ENCODE data around the gene SLC38A4.

SLC38A4 gene

DNA sequence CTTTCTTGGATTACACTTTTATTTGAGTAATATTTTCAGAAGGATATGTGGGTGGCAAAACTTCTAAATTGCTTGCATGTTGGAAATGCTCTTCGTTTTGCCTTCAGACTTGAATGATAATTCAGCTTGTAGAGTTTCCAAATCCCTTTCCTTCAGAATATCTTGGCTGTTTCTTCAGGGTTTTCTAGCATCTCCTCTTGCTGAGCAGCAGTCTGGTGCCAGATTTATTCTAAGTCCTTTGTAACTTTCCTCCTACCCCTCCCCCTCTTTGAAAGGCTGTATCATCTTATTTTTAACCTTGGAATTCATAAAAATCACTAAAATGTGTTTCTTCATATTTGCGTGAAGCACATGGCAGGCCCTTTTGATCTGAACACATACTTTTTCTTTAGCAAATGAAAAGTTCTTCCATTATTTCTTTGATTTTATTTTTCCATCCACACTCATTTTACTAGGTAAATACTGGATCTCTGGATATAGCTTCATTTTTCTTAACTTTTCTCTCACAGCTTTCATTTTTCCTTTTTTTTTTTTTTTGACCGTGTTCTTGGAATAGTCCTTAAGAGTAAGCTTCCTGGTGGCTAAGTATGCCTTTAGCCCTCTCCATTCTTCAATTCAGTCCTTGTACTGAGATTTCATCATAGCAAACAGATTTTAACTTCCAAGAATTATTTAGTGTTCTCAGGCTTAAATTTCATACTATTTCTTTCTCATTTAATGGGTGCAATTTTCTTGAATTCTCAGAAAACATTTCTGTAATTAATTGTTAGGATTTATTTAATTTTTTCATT lies 102.0 kb downstream of the SLC38A4 start:
- no peak overlapping the region for H3K4me3 ChIP-seq
- no peaks in the 10 kb centered on the region for H3K36me3 ChIP-seq
- intact Hi-C loops (cut with DNase I; ENCODE audit: low total_unique reads): no loop called here
- H3K27me3 ChIP-seq: no peaks in the 10 kb centered on the region
- no peak for TF ChIP-seq CTCF (IDR thresholded peaks at IDR 0.05)
- H3K9me3 ChIP-seq: no peaks in the 10 kb centered on the region
- peaks cover 0 to 11% (median 0%) of the 10 kb centered on the region in 4 donors for H3K4me1 ChIP-seq
- DNase-seq: no peak
- no peak overlapping the region for H3K27ac ChIP-seq

DNA sequence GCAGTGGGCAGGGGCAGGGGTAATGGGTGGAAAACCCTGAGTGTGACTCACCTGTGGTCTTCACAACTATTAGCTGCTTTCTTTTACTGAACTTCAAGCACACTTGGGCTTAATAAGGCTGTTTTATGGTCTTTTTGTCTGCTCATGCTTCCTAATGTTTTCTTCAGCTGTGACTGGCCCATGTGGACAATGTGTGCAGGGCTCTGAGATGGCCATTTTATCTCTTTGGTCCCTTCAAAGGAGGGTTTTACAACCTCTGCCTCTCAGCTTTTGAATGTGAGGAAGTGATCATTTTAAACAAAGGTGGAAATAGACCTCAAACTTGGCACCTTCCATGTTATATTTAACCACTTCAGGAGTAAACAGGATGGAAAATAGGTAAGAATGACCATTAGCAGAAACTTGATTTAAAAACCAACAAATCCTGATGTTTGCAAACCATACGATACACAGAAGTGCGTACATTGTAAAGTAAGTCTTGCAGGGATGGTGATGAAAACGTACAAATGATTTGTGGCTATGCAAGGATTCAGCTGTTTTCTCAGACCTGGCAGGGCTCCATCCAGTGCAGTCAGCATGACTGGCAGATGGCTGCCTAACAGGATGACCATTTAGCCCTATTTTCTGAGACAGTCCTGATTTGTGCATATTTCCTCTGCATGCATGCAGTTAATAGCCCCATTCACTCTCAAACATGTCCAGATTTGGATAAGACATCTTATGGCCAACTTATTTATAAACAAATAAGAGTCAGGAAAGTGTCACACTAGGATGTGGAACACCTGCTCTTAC lies 103.2 kb downstream of the SLC38A4 start:
- no peak for DNase-seq
- Histone ChIP-seq H3K4me3 (no peak overlapping the region), H3K36me3 (no peaks in the 10 kb centered on the region), H3K4me1 (peaks cover 0 to 18% (median 0%) of the 10 kb centered on the region in 4 donors), H3K9me3 (no peaks in the 10 kb centered on the region), H3K27me3 (no peaks in the 10 kb centered on the region), H3K27ac (no peak overlapping the region)
- intact Hi-C loops (cut with DNase I; ENCODE audit: low total_unique reads): no loop called here
- TF ChIP-seq CTCF (IDR thresholded peaks at IDR 0.05): no peak

DNA sequence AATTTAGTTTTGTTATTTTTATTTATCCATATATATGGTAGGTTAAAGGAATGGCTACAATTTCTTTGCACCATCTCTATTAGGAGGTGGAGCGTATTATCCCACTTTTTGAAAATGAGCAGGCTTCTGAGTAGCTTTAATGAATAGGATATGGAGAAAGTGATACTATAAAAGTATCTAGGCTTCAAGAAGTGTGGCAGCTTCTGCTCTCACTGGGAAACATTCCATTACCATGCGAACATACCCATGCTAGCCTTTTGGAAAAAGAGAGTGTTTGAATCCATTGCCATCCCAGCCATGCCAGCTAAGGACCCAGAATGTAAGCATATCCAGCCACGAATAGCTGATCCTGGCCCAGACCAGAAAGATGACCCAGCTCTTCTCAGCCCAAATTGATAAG lies 107.3 kb downstream of the SLC38A4 start:
- Histone ChIP-seq H3K36me3 (no peaks in the 10 kb centered on the region), H3K27ac (no peak overlapping the region), H3K4me3 (no peak overlapping the region), H3K27me3 (no peaks in the 10 kb centered on the region), H3K9me3 (no peaks in the 10 kb centered on the region), H3K4me1 (peaks cover 0 to 8% (median 0%) of the 10 kb centered on the region in 4 donors)
- no peak for DNase-seq
- TF ChIP-seq CTCF (IDR thresholded peaks at IDR 0.05): no peak
- intact Hi-C loops (cut with DNase I; ENCODE audit: low total_unique reads): no loop called here

DNA sequence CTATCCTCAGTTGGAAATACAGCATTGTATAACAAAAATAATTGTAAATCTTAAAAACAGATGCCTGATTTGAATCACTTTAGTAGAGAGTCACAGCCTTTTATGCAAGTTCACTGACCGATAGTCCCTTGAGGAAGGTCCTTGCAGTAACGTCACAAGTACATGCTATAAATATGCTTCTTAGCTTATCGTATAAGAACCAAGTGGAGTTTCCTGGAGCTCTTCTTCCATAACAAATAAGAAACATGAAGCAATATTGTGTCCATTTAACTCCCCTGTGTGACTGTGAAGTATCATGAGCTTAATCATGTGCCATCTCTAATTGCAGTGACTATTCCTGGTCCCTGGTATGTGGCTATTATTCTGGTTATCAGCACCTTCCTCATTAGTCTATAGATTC lies 107.9 kb downstream of the SLC38A4 start:
- Histone ChIP-seq H3K27me3 (no peaks in the 10 kb centered on the region), H3K4me3 (no peak overlapping the region), H3K36me3 (no peaks in the 10 kb centered on the region), H3K4me1 (peaks cover 0 to 8% (median 0%) of the 10 kb centered on the region in 4 donors), H3K9me3 (no peaks in the 10 kb centered on the region), H3K27ac (no peak overlapping the region)
- no peak for DNase-seq
- intact Hi-C loops (cut with DNase I; ENCODE audit: low total_unique reads): no loop called here
- TF ChIP-seq CTCF (IDR thresholded peaks at IDR 0.05): no peak

GRCh38 chr12:46717159-46717558 lies 108.6 kb downstream of the SLC38A4 start:
- Histone ChIP-seq H3K9me3 (no peaks in the 10 kb centered on the region), H3K4me1 (peaks cover 0 to 8% (median 0%) of the 10 kb centered on the region in 4 donors), H3K27me3 (no peaks in the 10 kb centered on the region), H3K27ac (no peak overlapping the region), H3K36me3 (no peaks in the 10 kb centered on the region), H3K4me3 (no peak overlapping the region)
- no peak for DNase-seq
- TF ChIP-seq CTCF (IDR thresholded peaks at IDR 0.05): no peak
- intact Hi-C loops (cut with DNase I; ENCODE audit: low total_unique reads): no loop called here
